ENCODE data around the gene DLG2.
"Not testable (repeated sequence)": the region's sequence is repeated elsewhere in the genome, so short reads cannot be mapped to it uniquely, and the experiment has no call there.

DLG2 gene

DNA sequence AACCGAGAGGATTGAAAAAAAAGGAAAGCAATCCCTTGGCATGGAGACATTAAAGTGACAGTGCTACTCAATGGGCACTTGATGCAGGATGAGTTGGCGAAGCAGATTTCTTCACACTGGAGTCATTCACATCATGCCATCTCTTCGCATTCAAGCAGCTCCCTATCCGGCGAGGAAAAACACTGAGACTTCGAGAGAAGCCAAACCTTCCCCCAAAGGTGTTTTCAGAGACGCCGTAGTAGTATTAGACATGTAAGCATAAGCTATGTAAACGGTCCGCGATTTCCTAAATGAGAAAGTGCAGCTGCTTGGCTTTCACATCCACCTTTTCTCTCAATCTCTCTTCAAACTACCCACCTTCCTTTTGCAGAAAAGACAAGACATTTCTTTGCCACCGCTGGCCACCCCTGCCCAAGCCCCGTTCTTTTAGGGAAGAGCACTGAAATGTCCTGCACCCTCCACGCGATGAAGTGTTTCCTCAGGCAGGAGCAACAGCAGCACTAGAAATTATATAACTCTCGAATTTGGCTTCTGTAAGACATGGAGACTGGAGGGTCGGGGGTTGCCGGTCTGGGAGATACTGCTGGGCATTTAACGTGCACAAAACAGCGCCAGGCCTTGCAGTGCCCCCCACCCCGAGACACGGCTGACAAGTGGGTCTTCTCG is at the start of gene DLG2:
Gene DLG2 (minus strand): TSS at position 13 of the 666 bp plus-strand sequence.
- DNase-seq (ENCODE audit: low read depth in 3 of 3): no peak

DNA sequence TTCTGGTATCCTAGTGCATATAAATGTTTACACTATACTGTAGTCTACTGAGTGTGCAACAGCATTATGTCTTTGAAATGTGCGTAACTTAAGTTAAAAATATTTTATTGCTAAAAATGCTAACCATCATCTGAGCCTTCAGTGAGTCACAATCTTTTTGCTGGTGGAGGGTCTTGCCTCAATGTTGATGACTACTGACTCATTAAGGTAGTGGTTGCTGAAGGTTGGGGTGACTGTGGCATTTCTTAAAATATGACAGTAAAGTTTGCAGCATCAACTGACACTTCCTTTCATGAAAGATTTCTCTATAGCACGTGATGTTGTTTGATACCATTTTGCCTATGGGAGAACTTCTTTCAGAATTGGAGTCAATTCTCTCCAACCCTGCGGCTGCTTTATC is 46.2 kb upstream of the DLG2 start:
- DNase-seq (ENCODE audit: low read depth in 3 of 3): no peak

DNA sequence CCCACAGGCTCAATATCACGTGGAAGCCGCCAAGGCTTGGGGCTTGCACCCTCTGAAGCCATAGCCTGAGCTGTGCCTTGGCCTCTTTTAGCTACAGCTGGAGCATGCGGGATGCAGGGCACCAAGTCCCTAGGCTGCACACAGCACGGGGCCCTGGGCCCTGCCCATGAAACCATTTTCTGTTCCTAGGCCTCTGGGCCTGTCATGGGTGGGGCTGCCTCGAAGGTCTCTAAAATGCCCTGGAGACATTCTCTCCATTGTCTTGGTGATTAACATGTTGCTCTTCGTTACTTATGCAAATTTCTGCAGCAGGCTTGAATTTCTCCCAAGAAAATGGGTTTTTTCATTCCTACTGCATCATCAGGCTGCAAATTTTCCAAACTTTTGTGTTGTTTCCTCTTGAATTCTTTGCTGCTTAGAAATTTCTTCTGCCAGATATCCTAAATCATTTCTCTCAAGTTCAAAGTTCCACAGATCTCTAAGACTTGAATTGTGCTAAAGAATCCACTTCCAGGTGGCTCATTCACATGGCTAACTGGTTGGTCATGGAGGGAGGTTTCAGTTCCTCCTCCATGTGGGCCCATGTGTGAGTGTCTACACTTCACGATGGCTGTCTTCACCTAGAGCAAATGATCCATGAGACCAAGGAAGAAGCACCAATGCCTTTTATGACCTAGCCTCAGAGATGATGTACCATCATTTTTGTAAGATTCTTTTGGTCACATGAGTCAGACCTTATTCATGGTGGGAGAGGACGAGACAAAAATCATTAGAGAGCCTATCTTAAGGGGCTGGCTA is 45.2 kb upstream of the DLG2 start:
- no peak for DNase-seq (ENCODE audit: low read depth in 3 of 3)

DNA sequence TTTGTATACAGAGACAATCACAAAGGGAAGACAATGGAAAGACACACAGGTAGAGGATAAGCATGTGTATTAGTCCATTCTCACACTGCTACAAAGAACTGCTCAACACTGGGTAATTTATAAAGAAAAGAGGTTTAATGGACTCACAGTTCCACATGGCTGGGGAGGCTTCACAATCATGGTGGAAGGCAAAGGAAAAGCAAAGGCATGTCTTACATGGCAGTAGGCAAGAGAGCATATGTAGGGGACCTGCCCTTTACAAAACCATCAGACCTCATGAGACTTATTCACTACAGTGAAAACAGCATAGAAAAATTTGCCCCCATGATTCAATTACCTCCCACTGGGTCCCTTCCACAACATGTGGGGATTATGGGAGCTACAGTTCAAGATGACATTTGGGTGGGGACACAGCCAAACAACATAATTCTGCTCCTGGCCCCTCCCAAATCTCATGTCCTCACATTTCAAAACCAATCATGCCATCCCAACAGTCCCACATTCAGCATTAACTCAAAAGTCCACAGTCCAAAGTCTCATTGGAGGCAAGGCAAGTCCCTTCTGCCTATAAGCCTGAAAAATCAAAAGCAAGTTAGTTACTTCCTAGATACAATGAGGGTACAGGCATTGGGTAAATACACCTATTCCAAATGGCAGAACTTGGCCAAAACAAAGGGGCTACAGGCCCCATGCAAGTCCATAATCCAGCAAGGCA is 44.0 kb upstream of the DLG2 start:
- not testable (repeated sequence) for DNase-seq (ENCODE audit: low read depth in 3 of 3)

DNA sequence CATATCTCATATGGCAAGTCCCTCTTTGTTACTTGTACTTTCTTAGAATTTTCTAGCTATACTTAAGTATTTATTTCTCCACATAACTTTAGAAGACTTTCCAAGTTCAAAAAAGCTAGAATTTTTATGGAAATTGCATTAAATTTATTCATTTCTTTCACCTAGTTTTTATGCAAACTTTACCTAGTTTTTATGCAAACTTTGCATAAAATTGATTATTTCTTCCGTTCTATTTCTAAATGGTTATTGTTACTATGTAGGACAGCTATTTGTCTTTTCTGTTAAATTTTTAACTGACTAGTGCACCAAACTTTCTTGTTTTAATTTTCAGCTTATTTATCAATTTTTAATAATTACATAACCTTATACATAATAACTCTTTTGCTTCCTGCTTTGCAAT is 41.0 kb upstream of the DLG2 start:
- DNase-seq (ENCODE audit: low read depth in 3 of 3): no peak

DNA sequence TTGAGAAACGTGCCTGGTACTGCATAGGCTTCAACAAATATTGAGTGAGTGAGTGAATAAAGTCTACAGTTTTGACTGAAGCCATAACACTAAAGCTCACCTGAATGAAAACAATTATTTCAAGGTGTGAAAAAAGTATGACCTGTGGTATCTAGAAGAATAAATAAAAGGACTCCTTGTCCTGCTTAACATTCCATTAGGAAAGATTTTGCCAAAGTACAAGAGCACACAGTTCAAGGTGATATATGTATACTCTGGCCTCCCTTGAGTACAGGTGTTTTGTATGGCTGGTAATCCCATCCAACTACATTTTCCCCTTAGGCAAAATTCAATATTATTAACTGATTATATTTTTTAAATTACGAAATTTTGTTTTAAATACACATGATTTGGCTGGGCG is 39.5 kb upstream of the DLG2 start:
- no peak for DNase-seq (ENCODE audit: low read depth in 3 of 3)

DNA sequence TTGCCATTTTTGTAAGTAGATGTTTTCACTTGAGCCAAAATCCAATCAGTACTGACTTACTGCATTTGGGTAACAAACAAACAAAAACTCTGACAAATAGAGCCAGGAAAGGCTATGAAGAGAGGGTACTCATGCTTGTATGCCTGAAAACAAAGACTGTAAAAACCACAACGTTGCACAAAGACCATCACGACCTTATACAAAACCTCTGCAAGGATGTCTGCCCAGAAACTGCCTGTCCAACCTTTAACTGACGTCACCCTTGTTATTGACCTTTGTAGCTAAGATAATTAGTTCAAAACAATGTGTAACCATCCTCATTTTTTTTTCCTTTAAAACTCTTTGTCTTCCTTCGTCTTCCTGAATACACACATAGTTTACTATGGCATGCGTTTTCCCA is 38.6 kb upstream of the DLG2 start:
- no peak for DNase-seq (ENCODE audit: low read depth in 3 of 3)

DNA sequence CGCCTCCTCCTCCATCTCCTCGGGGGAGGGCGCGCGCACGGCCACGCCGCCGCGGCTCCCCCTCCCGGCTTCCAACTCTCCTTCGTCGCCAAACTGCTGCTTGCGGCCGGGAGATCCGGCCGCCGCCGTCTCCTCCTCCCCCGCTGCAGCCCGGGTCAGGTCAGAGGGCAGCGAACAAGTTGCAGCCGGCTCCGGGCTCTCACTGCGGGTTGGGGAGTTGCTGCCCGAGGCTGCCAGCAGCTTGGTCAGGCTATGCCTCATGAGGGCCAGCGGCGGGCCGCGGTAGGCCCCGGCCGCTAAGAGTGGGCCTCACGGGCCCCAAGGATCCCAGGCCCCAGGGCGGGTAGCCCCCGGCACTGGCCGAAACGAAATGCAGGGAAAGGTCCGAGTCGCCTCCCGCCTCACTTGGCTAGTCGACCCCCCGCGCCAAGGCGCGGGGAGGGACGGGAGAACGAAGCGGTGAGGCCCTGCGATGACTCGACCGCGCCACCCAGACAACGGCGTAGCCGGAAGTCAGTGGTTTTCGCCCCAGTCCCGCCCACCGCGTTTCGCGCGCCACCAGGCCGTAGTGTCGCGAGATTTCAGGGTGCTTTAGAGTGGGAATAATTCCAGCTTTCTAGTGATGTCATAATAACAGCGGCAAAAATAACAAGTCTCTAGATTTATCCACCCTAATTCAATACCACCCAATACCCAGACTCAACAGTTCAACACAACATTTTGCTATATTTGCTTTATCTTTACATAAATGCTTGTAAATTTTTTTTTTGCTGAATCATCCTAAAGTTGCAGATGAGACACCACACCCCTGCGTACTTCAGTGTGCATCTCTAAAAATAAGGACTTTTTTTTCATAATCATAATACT is 37.7 kb upstream of the DLG2 start, which contains the start of gene CREBZF:
Gene CREBZF (minus strand): TSS at position 515 of the 867 bp plus-strand sequence. CDS start 254 bp downstream, at position 261.
- peak; percentile 81 to 88 (median 88) for DNase-seq (ENCODE audit: low read depth in 3 of 3)

DNA sequence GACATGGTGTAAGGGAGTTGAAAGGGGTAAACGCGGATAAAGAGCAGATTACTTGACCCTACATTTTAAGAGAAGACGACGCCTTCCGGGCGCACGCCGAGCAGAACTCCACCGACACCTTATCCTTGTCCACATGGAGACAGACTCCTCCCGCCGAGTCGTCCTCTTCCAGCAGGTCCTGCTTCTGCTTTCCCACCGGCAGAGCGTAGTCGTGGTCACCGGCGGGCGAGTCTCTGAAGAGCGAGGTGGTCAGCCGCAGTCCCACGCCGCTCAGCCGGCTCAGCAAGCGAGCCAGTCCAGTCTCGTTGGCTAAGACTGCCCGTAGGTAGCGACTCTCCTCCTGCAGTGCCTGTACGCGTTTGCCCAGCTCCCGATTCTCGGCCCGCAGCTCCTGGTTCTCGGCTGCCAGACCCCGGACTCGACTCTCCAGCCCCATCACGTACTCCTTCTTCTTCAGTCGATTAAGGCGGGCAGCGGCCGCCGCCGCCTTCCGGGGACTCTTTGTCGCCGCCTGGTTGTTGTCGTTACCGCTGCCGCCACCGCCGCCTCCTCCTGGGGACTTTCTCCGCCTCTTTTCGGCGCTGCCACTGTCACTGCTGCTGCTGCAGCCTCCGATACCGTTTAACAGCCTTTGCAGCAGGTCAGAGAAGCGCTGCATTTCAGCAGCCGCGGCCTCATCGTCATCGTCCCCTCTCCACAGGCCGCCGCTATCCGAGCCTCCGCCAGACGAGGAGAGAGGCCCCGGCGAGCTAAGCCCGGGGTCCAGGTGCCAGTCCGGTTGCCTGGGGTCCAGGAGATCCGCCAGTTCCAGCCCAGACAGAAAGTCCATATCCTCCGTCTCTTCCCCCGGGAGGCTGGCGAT is 36.8 kb upstream of the DLG2 start:
- peak; percentile 70 to 83 (median 83) for DNase-seq (ENCODE audit: low read depth in 3 of 3)

DNA sequence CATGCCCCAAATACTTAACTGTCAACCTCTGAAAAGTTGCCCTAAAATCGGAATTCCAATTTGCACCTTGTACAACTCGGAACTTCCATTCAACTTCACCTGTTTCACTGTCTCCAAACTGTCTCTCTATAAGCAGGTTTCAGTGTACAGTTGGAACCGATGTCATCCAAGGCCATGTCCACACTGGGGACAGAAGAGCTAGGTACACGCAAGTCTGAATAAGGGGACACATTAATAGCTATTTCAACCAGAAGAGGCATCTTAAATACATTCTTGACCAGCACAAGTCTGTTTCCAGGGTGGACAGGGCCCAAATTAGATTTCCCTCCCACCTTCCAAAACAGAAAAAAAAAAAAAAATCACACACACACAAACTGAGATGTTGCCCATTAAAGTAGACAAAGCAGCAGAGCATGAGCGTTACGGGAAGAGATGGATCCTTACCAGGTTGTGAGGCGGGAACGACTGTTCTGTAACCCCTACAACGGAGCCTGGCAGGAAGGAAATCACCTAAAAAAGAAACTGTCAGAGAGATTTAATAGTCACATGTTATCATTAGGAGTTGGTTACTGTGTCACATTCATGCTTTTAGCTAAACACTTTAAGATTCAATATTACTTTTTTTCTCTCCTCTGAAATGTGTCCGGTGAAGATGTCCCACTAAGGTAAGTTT is 36.1 kb upstream of the DLG2 start:
- no peak for DNase-seq (ENCODE audit: low read depth in 3 of 3)

DNA sequence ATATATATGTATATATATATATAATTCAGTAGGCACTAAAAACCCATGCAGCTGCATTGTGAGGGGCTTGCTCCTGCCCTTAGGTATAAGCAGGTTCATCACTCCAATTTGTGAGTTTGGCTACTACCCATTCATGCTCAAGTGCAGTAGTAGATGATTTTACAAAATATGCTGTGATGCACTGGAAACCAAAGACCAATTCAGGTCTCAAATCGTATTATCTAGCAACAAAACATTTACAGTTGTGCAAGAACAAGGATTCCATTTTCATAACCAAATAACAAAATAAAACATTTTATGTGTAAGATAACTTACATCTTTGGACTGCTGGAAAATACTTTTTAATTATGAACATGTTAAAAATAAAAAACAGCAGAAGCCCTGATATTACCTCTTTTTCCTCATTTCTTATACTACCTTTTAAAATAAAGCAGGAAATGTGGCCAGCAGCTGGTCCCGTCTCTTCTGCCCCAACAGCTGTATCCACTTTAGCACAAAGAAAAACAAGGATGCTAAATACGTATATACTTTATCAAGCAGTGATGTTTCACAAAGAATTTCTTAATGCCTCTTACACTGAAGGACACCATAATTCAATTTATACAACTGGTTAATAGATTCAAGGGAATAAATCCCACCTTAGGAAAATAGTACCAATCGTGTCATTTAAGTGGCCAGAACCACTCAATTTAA is 35.0 kb upstream of the DLG2 start:
- DNase-seq (ENCODE audit: low read depth in 3 of 3): no peak

DNA sequence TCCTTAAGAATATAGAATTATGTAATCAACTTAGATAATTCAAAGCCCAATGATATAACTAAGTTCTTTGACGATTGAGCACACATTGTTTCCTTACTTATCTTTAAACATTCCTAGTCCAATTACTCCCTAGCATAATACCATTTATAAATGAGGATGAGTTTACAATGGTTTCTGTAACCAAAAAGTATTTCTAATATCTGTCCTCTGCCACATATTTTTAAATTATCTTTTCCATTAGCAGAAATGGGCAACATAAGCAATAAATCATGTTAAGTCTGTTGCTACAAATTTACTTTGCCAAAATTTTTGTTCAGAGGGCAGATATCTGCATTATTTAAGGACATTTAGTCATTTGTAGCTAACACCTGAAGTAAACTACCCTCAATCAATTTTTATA is 31.0 kb upstream of the DLG2 start:
- no peak for DNase-seq (ENCODE audit: low read depth in 3 of 3)

DNA sequence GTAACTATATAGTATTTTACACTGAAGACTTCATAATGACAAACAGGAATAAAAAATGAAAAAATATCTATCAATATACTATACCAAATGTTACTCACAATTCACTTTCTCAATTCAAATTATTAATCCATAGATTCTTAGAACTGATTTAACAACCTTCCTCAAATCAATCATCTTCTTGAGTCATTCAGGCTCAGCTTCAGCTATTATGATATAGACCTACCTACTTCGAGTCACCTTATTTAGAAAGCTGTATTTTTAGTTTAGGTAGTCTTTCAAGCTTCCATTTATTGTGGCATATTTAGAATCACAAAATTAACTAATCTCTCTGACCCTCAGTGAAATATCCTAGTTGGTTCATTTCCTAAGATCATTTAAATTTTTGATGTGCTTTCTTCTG is 29.6 kb upstream of the DLG2 start:
- no peak for DNase-seq (ENCODE audit: low read depth in 3 of 3)

DNA sequence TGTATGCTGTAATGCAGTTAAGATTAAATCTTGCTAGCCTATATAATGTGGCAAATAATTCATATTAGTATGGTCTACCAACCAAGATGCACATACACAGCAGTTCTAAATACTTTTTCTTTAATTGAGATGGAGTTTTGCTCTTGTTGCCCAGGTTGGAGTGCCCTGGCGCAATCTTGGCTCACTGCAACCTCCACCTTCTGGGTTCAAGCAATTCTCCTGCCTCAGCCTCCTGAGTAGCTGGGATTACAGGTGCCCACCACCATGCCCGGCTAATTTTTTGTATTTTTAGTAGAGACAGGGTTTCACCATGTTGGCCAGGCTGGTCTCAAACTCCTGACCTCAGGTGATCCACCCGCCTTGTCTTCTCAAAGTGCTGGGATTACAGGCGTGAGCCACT is 27.2 kb upstream of the DLG2 start:
- DNase-seq (ENCODE audit: low read depth in 3 of 3): not testable (repeated sequence)

DNA sequence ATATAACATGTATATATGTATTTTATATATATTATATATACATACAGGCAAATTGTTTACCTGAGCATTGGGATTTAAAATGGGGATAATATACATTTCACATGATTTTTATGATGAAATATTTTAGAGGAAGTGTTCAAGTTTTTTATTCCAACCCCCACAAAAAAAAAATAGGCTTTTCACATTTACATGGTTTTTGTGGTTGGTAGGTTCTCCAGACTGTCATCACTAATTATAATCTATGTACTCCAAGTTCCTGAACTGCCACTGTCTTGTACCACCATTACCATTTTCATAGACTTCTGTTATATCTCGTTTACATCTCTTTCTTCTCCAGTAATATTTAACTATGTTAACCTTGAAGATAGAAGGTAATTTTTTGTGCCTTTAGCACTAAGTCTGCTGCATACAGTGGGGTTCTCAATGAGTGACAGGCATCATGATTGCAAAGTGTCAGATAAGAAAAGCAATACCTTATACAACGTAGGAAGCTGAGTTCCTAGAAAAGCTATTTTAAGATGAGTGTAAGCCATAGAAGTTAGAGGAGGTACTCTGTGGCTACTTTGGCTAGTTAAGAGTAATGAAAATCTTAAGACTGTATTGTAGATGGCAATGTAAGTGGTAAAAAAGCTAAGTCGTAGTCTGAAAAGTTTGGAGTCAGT is 25.8 kb upstream of the DLG2 start:
- DNase-seq (ENCODE audit: low read depth in 3 of 3): no peak

DNA sequence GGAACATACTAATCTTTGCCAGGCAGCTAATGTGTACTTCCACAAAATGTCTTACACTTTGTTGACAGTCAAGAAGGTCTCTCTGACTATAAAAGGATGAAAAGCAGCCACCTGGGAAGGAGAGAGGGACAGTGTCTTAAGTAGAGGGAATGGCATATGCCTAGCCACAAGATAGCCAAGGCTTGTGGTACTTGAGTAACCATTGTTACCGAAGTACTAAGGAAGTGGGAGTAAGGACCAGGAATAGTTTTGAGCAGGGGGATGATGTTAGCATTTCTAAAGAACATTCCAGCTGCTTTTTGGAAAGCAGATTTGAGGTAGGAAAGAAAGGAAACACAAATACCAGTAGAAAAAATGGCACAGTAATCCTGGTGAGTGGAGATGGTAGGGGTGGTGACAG is 24.0 kb upstream of the DLG2 start:
- DNase-seq (ENCODE audit: low read depth in 3 of 3): no peak

DNA sequence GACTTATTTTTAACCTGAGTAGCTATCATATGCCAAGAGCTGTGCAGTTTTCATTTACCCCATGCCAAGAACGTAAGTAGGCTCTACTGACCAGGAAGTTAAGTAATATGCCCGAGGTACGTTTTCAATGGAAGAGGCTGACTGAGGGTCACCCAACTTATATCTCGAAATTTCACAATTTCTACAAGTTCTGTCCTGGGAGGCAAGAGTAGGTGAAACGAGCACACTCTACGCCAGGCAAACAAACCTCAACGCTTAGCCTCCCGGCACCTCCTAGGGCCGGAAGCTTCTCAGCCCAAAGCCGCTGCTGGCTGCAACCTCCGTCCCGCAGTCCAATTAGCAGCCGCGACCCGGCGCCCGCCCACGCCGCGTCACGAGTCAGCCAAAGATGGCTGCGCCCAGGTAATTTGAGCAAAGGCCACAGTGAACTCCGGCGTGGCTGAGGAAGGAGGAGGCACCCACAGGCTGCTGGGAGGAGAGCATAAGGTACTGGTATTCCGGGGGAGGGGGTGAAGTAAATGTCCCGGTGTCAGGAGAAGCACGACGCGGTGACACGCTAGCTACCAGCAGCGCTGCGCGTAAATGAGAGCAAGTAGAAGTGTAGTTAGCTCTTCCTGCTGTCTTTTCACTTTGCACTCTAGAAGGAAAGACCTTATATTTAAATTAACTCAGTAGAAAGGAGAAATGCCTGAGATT is 20.6 kb upstream of the DLG2 start, which contains the start of gene TMEM126A:
Gene TMEM126A (plus strand): TSS at position 364 of the 696 bp plus-strand sequence. CDS start 2,289 bp downstream, outside the sequence.
- DNase-seq (ENCODE audit: low read depth in 3 of 3): peak; percentile 86 to 90 (median 87)

DNA sequence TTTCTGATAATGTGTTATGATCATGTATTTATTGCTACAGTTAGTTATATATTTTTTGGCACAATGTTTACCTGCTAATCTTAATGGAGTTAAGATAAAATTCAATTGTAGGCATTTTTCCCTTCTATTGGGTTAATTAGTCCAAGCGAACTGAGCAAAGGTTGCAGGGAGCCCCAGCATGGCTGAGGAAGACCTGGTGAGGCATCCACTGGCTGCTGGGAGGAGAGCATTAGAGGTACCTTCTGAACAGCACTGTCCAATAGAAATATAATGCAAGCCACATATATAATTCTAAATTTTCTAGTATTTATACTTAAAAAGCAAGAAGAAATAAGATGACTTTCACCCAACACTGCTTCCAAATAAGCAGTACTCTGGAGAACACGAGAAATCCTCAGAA is 19.9 kb upstream of the DLG2 start:
- no peak for DNase-seq (ENCODE audit: low read depth in 3 of 3)
